GM12875 (cell line): ENCODE measurements around the gene VSX2.

ENCODE experiments used
- H3K4me3 ChIP-seq: one replicate; pipeline ENCODE4 v1.5.1; 2011; ENCODE audit warnings: low read depth, low read length, control low read depth
- CTCF ChIP-seq: IDR thresholded peaks from 2 replicates; pipeline ENCODE4 v1.5.1; 2011; ENCODE audit warnings: low read depth, mild to moderate bottlenecking, control low read depth, inconsistent platforms, low read length, moderate library complexity, borderline replicate concordance; ENCODE audit not compliant: insufficient read depth

The VSX2 gene

GRCh38 chr14:74292061-74292460 is 52.8 kb downstream of the VSX2 start:
- TF ChIP-seq CTCF = no peak
- H3K4me3 ChIP-seq = no peak overlapping the region

GRCh38 chr14:74293606-74294005 is 54.4 kb downstream of the VSX2 start:
- TF ChIP-seq CTCF = no peak
- H3K4me3 ChIP-seq = no peak overlapping the region

GRCh38 chr14:74296037-74296467 is 56.8 kb downstream of the VSX2 start:
- no peak overlapping the region for H3K4me3 ChIP-seq
- TF ChIP-seq CTCF = no peak

- no peak for TF ChIP-seq CTCF
Measured at GRCh38 chr14:74297986-74298385, 58.7 kb downstream of the VSX2 start.

GRCh38 chr14:74299061-74299545 is 59.9 kb downstream of the VSX2 start:
- no peak for TF ChIP-seq CTCF
- no peak overlapping the region for H3K4me3 ChIP-seq

More at GRCh38 chr14:74297986-74298385, 58.7 kb downstream of the VSX2 start:
- no peak overlapping the region for H3K4me3 ChIP-seq

GRCh38 chr14:74301594-74302151 is 62.4 kb downstream of the VSX2 start:
- TF ChIP-seq CTCF = no peak
- H3K4me3 ChIP-seq = peak overlapping the region; percentile 91

GRCh38 chr14:74302152-74302628 is 62.9 kb downstream of the VSX2 start:
- peak; percentile 41; the same call in 1 of the 2 replicates for TF ChIP-seq CTCF
- peak overlapping the region; percentile 91 for H3K4me3 ChIP-seq
